IMR-90 (cell line): ENCODE measurements around the gene CDH23. TPM values are rescaled to one million over a fixed set of nuclear protein-coding genes. Genes with fewer than 3 reads are reported as not detected.

Experiments
- ATAC-seq: fragments of 200-7000 bp; cut with Tn5 transposase; 2 replicates; pipeline ENCODE4 v1.9.1; 2020; ENCODE audit warnings: low read depth, mild to moderate bottlenecking, moderate library complexity
- BruUV-seq: library from RNA; stranded (reverse); fragments of 400-500 nt; replicated peaks from 2 replicates; lab custom pipeline; 2021; lab: Mats Ljungman, UMichigan
- CTCF ChIA-PET: fragments of 300-600 bp; formaldehyde crosslinking; extraction: SDS; loops from one replicate; lab custom pipeline; 2021; ENCODE audit warnings: antibody characterized with exemption; lab: Yijun Ruan, JAX
- POLR2A ChIA-PET: fragments of 300-600 bp; sonication (Branson Sonifier 250); formaldehyde crosslinking; loops from one replicate; lab custom pipeline; 2022; ENCODE audit warnings: antibody characterized with exemption; ENCODE audit not compliant: unreplicated experiment; lab: Charles Lee
- DNase-seq: peaks from one replicate; pipeline ENCODE4 v3.0.0; 2013
- H2AFZ ChIP-seq: replicated peaks from 2 replicates; pipeline ENCODE3; 2013; ENCODE audit warnings: low read length, mild to moderate bottlenecking; ENCODE audit not compliant: poor library complexity
- H2AK5ac ChIP-seq: 2 replicates; pipeline ENCODE4 v1.6.1; 2013; ENCODE audit warnings: low read depth, low read length, inconsistent platforms
- H2AK9ac ChIP-seq: replicated peaks from 2 replicates; pipeline ENCODE3; 2013; ENCODE audit warnings: mild to moderate bottlenecking, low read depth, low read length, moderate library complexity; ENCODE audit not compliant: poor library complexity
- H2BK120ac ChIP-seq: 2 replicates; pipeline ENCODE4 v1.6.1; 2013; ENCODE audit warnings: low read depth, low read length, inconsistent platforms
- H2BK15ac ChIP-seq: 3 replicates; pipeline ENCODE4 v1.6.1; 2013; ENCODE audit warnings: low read depth, low read length, inconsistent platforms
- H2BK20ac ChIP-seq: 2 replicates; pipeline ENCODE4 v1.6.1; 2013; ENCODE audit warnings: low read depth, mild to moderate bottlenecking, inconsistent platforms, low read length, moderate library complexity
- H2BK5ac ChIP-seq: 2 replicates; pipeline ENCODE4 v1.6.1; 2013; ENCODE audit warnings: mild to moderate bottlenecking, low read depth, low read length, inconsistent platforms; ENCODE audit not compliant: poor library complexity, severe bottlenecking
- H3K14ac ChIP-seq: replicated peaks from 2 replicates; pipeline ENCODE4 v1.6.1; 2013; ENCODE audit warnings: low read depth, low read length, inconsistent platforms
- H3K18ac ChIP-seq: 2 replicates; pipeline ENCODE4 v1.6.1; 2013; ENCODE audit warnings: low read depth, low read length, control low read depth
- H3K23ac ChIP-seq: 2 replicates; pipeline ENCODE4 v1.6.1; 2013; ENCODE audit warnings: low read depth, low read length, inconsistent platforms
- H3K27ac ChIP-seq: 2 replicates; pipeline ENCODE4 v1.5.1; 2013; ENCODE audit warnings: mild to moderate bottlenecking, control low read depth, low read length; ENCODE audit not compliant: insufficient read depth
- H3K27me3 ChIP-seq: 2 replicates; pipeline ENCODE4 v1.6.1; 2013; ENCODE audit warnings: low read length; ENCODE audit not compliant: control insufficient read depth, insufficient read depth
- H3K36me3 ChIP-seq: 2 replicates; pipeline ENCODE4 v1.6.1; 2013; ENCODE audit warnings: low read length, mixed read lengths; ENCODE audit not compliant: control insufficient read depth, insufficient read depth
- H3K4ac ChIP-seq: 2 replicates; pipeline ENCODE4 v1.6.1; 2013; ENCODE audit warnings: low read depth, low read length, inconsistent platforms
- H3K4me1 ChIP-seq: 2 replicates; pipeline ENCODE4 v1.6.1; 2013; ENCODE audit warnings: low read length, mixed read lengths; ENCODE audit not compliant: control insufficient read depth, insufficient read depth
- H3K4me2 ChIP-seq: 2 replicates; pipeline ENCODE4 v1.6.1; 2013; ENCODE audit warnings: low read depth, mild to moderate bottlenecking, control low read depth, low read length, moderate library complexity
- H3K4me3 ChIP-seq: 2 replicates; pipeline ENCODE4 v1.5.1; 2013; ENCODE audit warnings: low read depth, mild to moderate bottlenecking, control low read depth, low read length, moderate library complexity; ENCODE audit not compliant: insufficient read depth
- H3K56ac ChIP-seq: 2 replicates; pipeline ENCODE4 v1.6.1; 2013; ENCODE audit warnings: low read length, inconsistent platforms; ENCODE audit not compliant: insufficient read depth; ENCODE audit errors: extremely low read depth
- H3K79me1 ChIP-seq, 2 experiments: 2 replicates each; pipeline ENCODE4 v1.6.1; 2013; ENCODE audit warnings: low read length in 2 of 2, inconsistent platforms in 1 of 2, low read depth in 1 of 2
- H3K9ac ChIP-seq: 2 replicates; pipeline ENCODE4 v1.6.1; 2013; ENCODE audit warnings: low read depth, low read length, control low read depth
- H3K9me1 ChIP-seq: 2 replicates; pipeline ENCODE4 v1.6.1; 2013; ENCODE audit warnings: low read length, inconsistent platforms; ENCODE audit not compliant: insufficient read depth
- H3K9me3 ChIP-seq: 2 replicates; pipeline ENCODE4 v1.6.1; 2013; ENCODE audit warnings: low read length; ENCODE audit not compliant: control insufficient read depth, insufficient read depth
- H4K20me1 ChIP-seq: 2 replicates; pipeline ENCODE4 v1.6.1; 2013; ENCODE audit warnings: low read length, inconsistent platforms; ENCODE audit not compliant: insufficient read depth
- H4K5ac ChIP-seq: 2 replicates; pipeline ENCODE4 v1.6.1; 2013; ENCODE audit warnings: mild to moderate bottlenecking, low read depth, low read length, control low read depth
- H4K8ac ChIP-seq, 2 experiments: 2 replicates each; pipeline ENCODE4 v1.6.1; 2013; ENCODE audit warnings: low read depth in 2 of 2, low read length in 2 of 2, control low read depth in 1 of 2, inconsistent platforms in 1 of 2
- H4K91ac ChIP-seq: 2 replicates; pipeline ENCODE4 v1.6.1; 2013; ENCODE audit warnings: low read depth, low read length, inconsistent platforms; ENCODE audit not compliant: insufficient read depth
- CEBPB ChIP-seq: IDR thresholded peaks from 2 replicates; pipeline ENCODE4 v1.6.1; 2012; ENCODE audit warnings: low read depth, low read length, improper control_type of control experiment
- CHD1 ChIP-seq: IDR thresholded peaks from 2 replicates; pipeline ENCODE4 v1.6.1; 2012; ENCODE audit warnings: low read depth, low read length, improper control_type of control experiment
- FOS ChIP-seq: fragments of 150-350 bp; IDR thresholded peaks from 2 replicates; pipeline ENCODE4 v1.6.1; 2016; ENCODE audit warnings: low read depth, low read length
- MAFK ChIP-seq: IDR thresholded peaks from 2 replicates; pipeline ENCODE4 v1.6.1; 2012; ENCODE audit warnings: low read depth, low read length, improper control_type of control experiment
- MAZ ChIP-seq: IDR thresholded peaks from 2 replicates; pipeline ENCODE4 v1.6.1; 2012; ENCODE audit warnings: low read depth, mild to moderate bottlenecking, low read length, improper control_type of control experiment, moderate library complexity, borderline replicate concordance
- MXI1 ChIP-seq: IDR thresholded peaks from 2 replicates; pipeline ENCODE4 v1.6.1; 2012; ENCODE audit warnings: low read depth, mild to moderate bottlenecking, low read length, moderate library complexity, borderline replicate concordance
- POLR2A ChIP-seq: IDR thresholded peaks from 2 replicates; pipeline ENCODE4 v1.6.1; 2012; ENCODE audit warnings: mild to moderate bottlenecking, low read depth, low read length
- RAD21 ChIP-seq: IDR thresholded peaks from 2 replicates; pipeline ENCODE4 v1.6.1; 2012; ENCODE audit warnings: low read length, improper control_type of control experiment
- RCOR1 ChIP-seq: IDR thresholded peaks from 2 replicates; pipeline ENCODE4 v1.6.1; 2012; ENCODE audit warnings: mild to moderate bottlenecking, low read length, improper control_type of control experiment; ENCODE audit not compliant: insufficient replicate concordance
- SMC3 ChIP-seq: fragments of 150-350 bp; IDR thresholded peaks from 2 replicates; pipeline ENCODE4 v1.6.1; 2016; ENCODE audit warnings: low read depth, mild to moderate bottlenecking, antibody characterized with exemption, low read length, moderate library complexity
- USF2 ChIP-seq: fragments of 150-350 bp; IDR thresholded peaks from 2 replicates; pipeline ENCODE4 v1.6.1; 2017; ENCODE audit warnings: mild to moderate bottlenecking, antibody characterized with exemption, low read length, low read depth
- WGBS, 2 experiments: methylation state at CpG; one replicate each; pipeline versions ENCODE4 v1.1.5 to v1.1.7; 2013; ENCODE audit warnings: missing lambda C conversion rate in 2 of 2; ENCODE audit not compliant: insufficient read length in 1 of 2; ENCODE audit errors: extremely low coverage in 2 of 2; 5-methylcytosine and 5-hydroxymethylcytosine counted together
- dilution Hi-C: fragments of 300-500 bp; cut with HindIII; formaldehyde crosslinking; loops from one replicate; pipeline ENCODE4 v1.14.3; 2018; ENCODE audit warnings: low sequenced_read_pairs; ENCODE audit not compliant: unreplicated experiment
- in situ Hi-C: fragments of 300-500 bp; cut with MboI; formaldehyde crosslinking; loops from 3 replicates; pipeline ENCODE4 v1.14.3; 2019; ENCODE audit warnings: low sequenced_read_pairs, inconsistent platforms, mixed read lengths
- intact Hi-C: fragments of 100-400 bp; cut with micrococcal nuclease; formaldehyde crosslinking; loops from 2 replicates; pipeline ENCODE4 v1.10.0; 2022
- polyA plus RNA-seq, 3 experiments: library from polyadenylated mRNA; depleted of rRNA; stranded (reverse); fragments of >200 nt; gene quantifications; 2 replicates each; pipeline ENCODE4 v1.2.3, GENCODE V29; 2012; ENCODE audit warnings: low replicate concordance in 1 of 3
- total RNA-seq: library from RNA; depleted of rRNA; stranded (reverse); fragments of >200 nt; gene quantifications from 2 replicates; pipeline ENCODE4 v1.2.3, GENCODE V29; 2012
- TF ChIP-seq, protein P1 (sequence below): conservative IDR thresholded peaks from 2 replicates; pipeline ENCODE4 v1.5.1; 2012; ENCODE audit warnings: mild to moderate bottlenecking, low read depth, low read length, improper control_type of control experiment

The CDH23 gene
- total and polyA plus RNA-seq, 2 of the 4 experiments (the other 2 are of a cell fraction): under 0.01 to 0.03 TPM

DNA sequence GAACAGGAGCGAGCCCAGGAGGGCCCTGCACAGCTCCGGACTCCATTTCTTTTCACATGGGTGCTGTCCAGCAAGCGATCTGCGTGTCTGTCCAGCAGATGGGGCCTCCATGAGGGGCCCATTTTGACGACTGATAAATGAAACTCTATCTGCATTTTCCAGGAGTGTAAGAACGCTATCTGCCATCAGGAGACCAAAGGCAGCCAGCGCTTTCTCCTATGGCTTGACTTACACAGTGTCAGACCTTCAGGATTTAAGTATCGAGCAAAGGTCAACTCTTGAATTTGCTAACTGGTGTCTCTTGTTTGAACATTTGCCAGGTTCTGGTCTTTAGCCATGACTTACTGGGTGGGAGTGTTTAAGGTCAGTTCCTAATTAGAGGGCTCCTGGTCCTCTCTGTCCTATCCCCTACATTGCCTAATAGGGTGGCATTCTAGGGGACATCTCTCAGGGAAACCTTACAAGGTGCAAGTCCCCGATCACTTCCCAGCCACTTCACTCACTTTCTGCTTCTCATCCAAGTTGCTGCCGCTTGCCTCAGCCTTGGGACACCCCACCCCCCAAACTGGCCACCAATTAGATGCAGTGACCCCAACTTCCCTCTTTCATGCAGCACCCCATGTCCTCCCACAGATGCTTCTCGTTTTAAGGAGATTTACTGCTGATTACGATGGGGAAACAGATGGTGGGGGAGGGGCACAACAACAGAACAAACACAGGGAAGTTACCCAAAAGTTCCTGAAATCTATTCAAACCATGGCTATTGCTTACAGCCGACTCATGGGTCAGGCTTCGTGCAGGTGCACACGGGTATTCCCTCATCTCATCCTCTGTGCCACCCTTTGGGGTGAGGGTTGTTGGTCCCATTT lies 356.6 kb downstream of the CDH23 start:
- WGBS, 2 experiments: 56% methylated on average over 7 of the region's 15 CpGs; no CpG with 5 or more reads in 1 of the 2 experiments
- intact Hi-C loops (no loop called here), in situ Hi-C loops (no loop called here), dilution Hi-C loops (no loop called here)
- H3K79me1 ChIP-seq: no peaks in the 10 kb centered on the region
- H4K5ac ChIP-seq: no peak overlapping the region
- no peak overlapping the region for H2AK5ac ChIP-seq
- no peak overlapping the region for H3K23ac ChIP-seq
- H4K91ac ChIP-seq: no peak overlapping the region
- H2AFZ ChIP-seq: no peak overlapping the region
- no peak overlapping the region for H3K4ac ChIP-seq
- H3K27me3 ChIP-seq: peaks cover 3% of the 10 kb centered on the region
- H2BK120ac ChIP-seq: no peak overlapping the region
- H3K36me3 ChIP-seq: peaks cover 10% of the 10 kb centered on the region; the same call in 1 of the 2 replicates
- POLR2A ChIA-PET: no interaction called here
- no TSS peak for BruUV-seq
- H3K4me3 ChIP-seq: no peak overlapping the region
- 0 out of 2 replicates have a peak, but pooled peaks cover 8% of the 10 kb centered on the region for H3K9me1 ChIP-seq
- no peak overlapping the region for H3K14ac ChIP-seq
- no peak overlapping the region for H2BK15ac ChIP-seq
- no peak overlapping the region for H4K8ac ChIP-seq
- no peak overlapping the region for H2BK5ac ChIP-seq
- H3K27ac ChIP-seq: no peak overlapping the region
- no peaks in the 10 kb centered on the region for H3K9me3 ChIP-seq
- H3K18ac ChIP-seq: no peak overlapping the region
- H3K56ac ChIP-seq: no peak overlapping the region
- CTCF ChIA-PET: interaction anchor here (0.7 to 0.9 kb wide), 2 partner anchors 13 to 15 kb away, joined by 3 to 6 read pairs; no protein-coding TSS in a partner anchor
- no peak overlapping the region for H2BK20ac ChIP-seq
- no peak overlapping the region for H3K9ac ChIP-seq
- H2AK9ac ChIP-seq: no peak overlapping the region
- H3K4me1 ChIP-seq: peaks cover 9% of the 10 kb centered on the region; the same call in 1 of the 2 replicates
- DNase-seq (no peak), ATAC-seq (no peak)
- H3K4me2 ChIP-seq: no peak overlapping the region
- TF ChIP-seq, protein P1, sequence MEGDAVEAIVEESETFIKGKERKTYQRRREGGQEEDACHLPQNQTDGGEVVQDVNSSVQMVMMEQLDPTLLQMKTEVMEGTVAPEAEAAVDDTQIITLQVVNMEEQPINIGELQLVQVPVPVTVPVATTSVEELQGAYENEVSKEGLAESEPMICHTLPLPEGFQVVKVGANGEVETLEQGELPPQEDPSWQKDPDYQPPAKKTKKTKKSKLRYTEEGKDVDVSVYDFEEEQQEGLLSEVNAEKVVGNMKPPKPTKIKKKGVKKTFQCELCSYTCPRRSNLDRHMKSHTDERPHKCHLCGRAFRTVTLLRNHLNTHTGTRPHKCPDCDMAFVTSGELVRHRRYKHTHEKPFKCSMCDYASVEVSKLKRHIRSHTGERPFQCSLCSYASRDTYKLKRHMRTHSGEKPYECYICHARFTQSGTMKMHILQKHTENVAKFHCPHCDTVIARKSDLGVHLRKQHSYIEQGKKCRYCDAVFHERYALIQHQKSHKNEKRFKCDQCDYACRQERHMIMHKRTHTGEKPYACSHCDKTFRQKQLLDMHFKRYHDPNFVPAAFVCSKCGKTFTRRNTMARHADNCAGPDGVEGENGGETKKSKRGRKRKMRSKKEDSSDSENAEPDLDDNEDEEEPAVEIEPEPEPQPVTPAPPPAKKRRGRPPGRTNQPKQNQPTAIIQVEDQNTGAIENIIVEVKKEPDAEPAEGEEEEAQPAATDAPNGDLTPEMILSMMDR: no peak
- no peak for TF ChIP-seq MXI1
- TF ChIP-seq POLR2A: no peak
- TF ChIP-seq CEBPB: no peak
- TF ChIP-seq MAFK: no peak
- no peak for TF ChIP-seq MAZ
- no peak for TF ChIP-seq SMC3
- TF ChIP-seq FOS: no peak
- TF ChIP-seq USF2: no peak
- no peak for TF ChIP-seq CHD1
- no peak for TF ChIP-seq RCOR1
- TF ChIP-seq RAD21: no peak
- H4K20me1 ChIP-seq: no peaks in the 10 kb centered on the region
